Upper lobe of left lung (tissue), 4 donors: ENCODE measurements around the gene AGO3.

Source experiments
- CTCF ChIP-seq, 6 experiments: fragments of 450-650 bp in 4 of 6; fragments of 200-600 bp in 2 of 6; sonication (generic) in 2 of 6; IDR thresholded peaks; one replicate each; pipeline ENCODE4 v1.5.1; 2016 to 2019; ENCODE audit warnings: antibody characterized with exemption in 6 of 6
- EP300 ChIP-seq, 4 donors: sonication (generic); formaldehyde crosslinking; IDR thresholded peaks; one replicate each; pipeline ENCODE4 v1.5.1; 2017; ENCODE audit warnings: antibody characterized with exemption in 4 of 4, control low read depth in 2 of 4
- POLR2A ChIP-seq, 4 donors: fragments of 450-650 bp; IDR thresholded peaks; one replicate each; pipeline ENCODE4 v1.5.1; 2016 to 2017; ENCODE audit warnings: antibody characterized with exemption in 4 of 4, mild to moderate bottlenecking in 2 of 4
- POLR2AphosphoS5 ChIP-seq, 2 donors: sonication (generic); formaldehyde crosslinking; IDR thresholded peaks; one replicate each; pipeline ENCODE4 v1.5.1; 2017; ENCODE audit warnings: antibody characterized with exemption in 2 of 2

DNA sequence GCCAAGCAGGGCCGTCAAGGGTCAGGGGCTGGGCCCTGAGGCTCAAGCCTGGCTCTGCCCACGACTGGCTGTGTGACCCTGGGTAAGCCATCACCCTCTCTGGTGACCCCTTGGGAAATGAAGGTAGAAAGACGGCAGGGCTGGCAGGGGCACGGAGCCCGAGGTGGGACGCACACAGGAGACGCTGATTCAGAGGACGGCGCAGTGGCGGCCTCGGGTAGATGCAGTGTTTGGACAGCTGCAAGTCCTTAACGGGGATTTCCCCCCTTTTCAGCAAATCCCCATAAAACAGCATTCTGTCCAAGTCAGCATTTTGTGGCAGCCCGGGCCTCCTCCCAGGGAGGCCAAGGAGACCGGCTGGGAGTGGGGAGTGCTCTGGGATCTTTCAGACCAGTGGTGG, 177.4 kb downstream of the AGO3 start:
- no peak for TF ChIP-seq CTCF (IDR thresholded peaks at IDR 0.05)
- TF ChIP-seq POLR2AphosphoS5 (IDR thresholded peaks at IDR 0.05): no peak
- TF ChIP-seq EP300 (IDR thresholded peaks at IDR 0.05): no peak
- TF ChIP-seq POLR2A (IDR thresholded peaks at IDR 0.05): no peak
